RWPE2 (cell line): ENCODE data around the gene RGS7.

Experiments used
- ATAC-seq: fragments of 200-7000 bp; cut with Tn5 transposase; 3 replicates; pipeline ENCODE4 v1.9.1; 2021; ENCODE audit warnings: low read depth
- DNase-seq: peaks from one replicate; pipeline ENCODE4 v3.0.0-alpha.2; 2020; ENCODE audit warnings: low spot score
- H3K27ac ChIP-seq: fragments of 450-650 bp; 2 replicates; pipeline ENCODE4 v1.5.1; 2017; ENCODE audit warnings: mild to moderate bottlenecking; ENCODE audit not compliant: poor library complexity, severe bottlenecking
- H3K27me3 ChIP-seq: fragments of 250-450 bp; sonication (Bioruptor Pico); 2 replicates; pipeline ENCODE4 v1.5.1; 2021; ENCODE audit warnings: mild to moderate bottlenecking, moderate library complexity; ENCODE audit not compliant: insufficient read depth, poor library complexity, severe bottlenecking
- H3K36me3 ChIP-seq: fragments of 250-450 bp; sonication (Bioruptor Pico); 2 replicates; pipeline ENCODE4 v1.5.1; 2020; ENCODE audit warnings: low read depth, mild to moderate bottlenecking, moderate library complexity
- H3K4me1 ChIP-seq: fragments of 250-450 bp; sonication (Bioruptor Pico); 2 replicates; pipeline ENCODE4 v1.5.1; 2021; ENCODE audit warnings: mild to moderate bottlenecking, moderate library complexity; ENCODE audit not compliant: insufficient read depth, poor library complexity, severe bottlenecking
- H3K4me3 ChIP-seq: fragments of 250-450 bp; sonication (Bioruptor Pico); 2 replicates; pipeline ENCODE4 v1.5.1; 2021; ENCODE audit warnings: mild to moderate bottlenecking, moderate library complexity; ENCODE audit not compliant: severe bottlenecking
- H3K9me3 ChIP-seq: fragments of 250-450 bp; sonication (Bioruptor Pico); 2 replicates; pipeline ENCODE4 v1.5.1; 2021; ENCODE audit warnings: mild to moderate bottlenecking, moderate library complexity; ENCODE audit not compliant: severe bottlenecking
- CTCF ChIP-seq: fragments of 450-650 bp; IDR thresholded peaks from one replicate; pipeline ENCODE4 v1.5.1; 2017; ENCODE audit warnings: mild to moderate bottlenecking, moderate library complexity; ENCODE audit not compliant: poor library complexity, severe bottlenecking

The RGS7 gene

GRCh38 chr1:241020851-241021697 is 335.9 kb downstream of the RGS7 start:
- Histone ChIP-seq H3K27me3 (no peaks in the 10 kb centered on the region), H3K9me3 (no peaks in the 10 kb centered on the region), H3K36me3 (no peaks in the 10 kb centered on the region), H3K27ac (no peak overlapping the region), H3K4me1 (no peaks in the 10 kb centered on the region), H3K4me3 (no peak overlapping the region)
- DNase-seq (no peak), ATAC-seq (no peak)
- TF ChIP-seq CTCF = no peak

- H3K27me3 ChIP-seq = no peaks in the 10 kb centered on the region
- no peak overlapping the region for H3K4me3 ChIP-seq
- TF ChIP-seq CTCF = no peak
- H3K4me1 ChIP-seq = no peaks in the 10 kb centered on the region
- no peaks in the 10 kb centered on the region for H3K9me3 ChIP-seq
- no peak for DNase-seq
- H3K36me3 ChIP-seq = no peaks in the 10 kb centered on the region
- ATAC-seq = no peak
- no peak overlapping the region for H3K27ac ChIP-seq
These were observed 344.2 kb downstream of the RGS7 start for GRCh38 chr1:241012708-241013340.

GRCh38 chr1:241007668-241008067 is 349.3 kb downstream of the RGS7 start:
- no peaks in the 10 kb centered on the region for H3K27me3 ChIP-seq
- DNase-seq = no peak
- H3K4me1 ChIP-seq = no peaks in the 10 kb centered on the region
- TF ChIP-seq CTCF = no peak
- H3K4me3 ChIP-seq = no peak overlapping the region
- no peak for ATAC-seq
- no peak overlapping the region for H3K27ac ChIP-seq
- H3K9me3 ChIP-seq = no peaks in the 10 kb centered on the region
- H3K36me3 ChIP-seq = no peaks in the 10 kb centered on the region

- Histone ChIP-seq H3K27me3 (no peaks in the 10 kb centered on the region), H3K4me1 (no peaks in the 10 kb centered on the region), H3K4me3 (no peak overlapping the region), H3K27ac (no peak overlapping the region), H3K36me3 (no peaks in the 10 kb centered on the region), H3K9me3 (no peaks in the 10 kb centered on the region)
- ATAC-seq (no peak), DNase-seq (no peak)
- TF ChIP-seq CTCF = no peak
These were observed 357.2 kb downstream of the RGS7 start for GRCh38 chr1:240999826-241000225.
